ENCODE data around the gene ADAM12. TPM values are rescaled to one million over a fixed set of nuclear protein-coding genes. Genes with fewer than 3 reads are reported as not detected.

ADAM12 gene
- total and polyA plus RNA-seq, 2 experiments from 2014 or later, result 0.13 to 0.87 TPM

- TF ChIP-seq POLR2AphosphoS5 (IDR thresholded peaks at IDR 0.05; ENCODE audit: low read depth) (no peak), ZNF114 (CRISPR knock-in tag; IDR thresholded peaks at IDR 0.05) (no peak), CREB1 (CRISPR knock-in tag; IDR thresholded peaks at IDR 0.05; ENCODE audit: low read depth) (no peak), REST (IDR thresholded peaks at IDR 0.05; ENCODE audit: unreplicated experiment) (no peak), CTCF (conservative IDR thresholded peaks at IDR 0.05; ENCODE audit: low read depth in 2 of 2) (no peak), EZH2 (IDR thresholded peaks at IDR 0.05; ENCODE audit: low read depth, unreplicated experiment) (no peak), EZH2phosphoT487 (IDR thresholded peaks at IDR 0.05; ENCODE audit: unreplicated experiment) (no peak)
- Mint-ChIP-seq H3K9me3 (peaks cover 7% of the 10 kb centered on the region), H3K36me3 (ENCODE audit: low read depth) (no peaks in the 10 kb centered on the region; the same call in 2 of the 3 replicates), H3K27me3 (ENCODE audit: insufficient read depth, low read depth, poor library complexity) (peaks cover 2% of the 10 kb centered on the region), H3K27ac (no peak overlapping the region), H3K4me1 (no peaks in the 10 kb centered on the region; the same call in 2 of the 3 replicates), H3K4me3 (no peak overlapping the region)
- no peak for DNase-seq (ENCODE audit: low spot score)
- no peaks in the 10 kb centered on the region for H4K20me1 ChIP-seq (replicated peaks; ENCODE audit: insufficient read depth)
- no peaks in the 10 kb centered on the region for H3K27me3 ChIP-seq (ENCODE audit: insufficient read depth)
- H3K4me2 ChIP-seq, result no peak overlapping the region
- peaks cover 13% of the 10 kb centered on the region for H3K9me2 ChIP-seq (ENCODE audit: insufficient read depth)
- no peak overlapping the region for H3K27ac ChIP-seq (ENCODE audit: low read depth)
- no peaks in the 10 kb centered on the region for H3F3A ChIP-seq (replicated peaks; ENCODE audit: low read depth)
- ATAC-seq, result no peak
- no peaks in the 10 kb centered on the region for H3K4me1 ChIP-seq (ENCODE audit: insufficient read depth)
- no peak overlapping the region for H2AFZ ChIP-seq
- no peaks in the 10 kb centered on the region for H3K79me2 ChIP-seq (replicated peaks; ENCODE audit: insufficient read depth)
- no peaks in the 10 kb centered on the region for H3K36me3 ChIP-seq (ENCODE audit: insufficient read depth)
- no peak overlapping the region for H3K4me3 ChIP-seq
Measured at GRCh38 chr10:126253611-126253998, 134.7 kb downstream of the ADAM12 start.

- Histone ChIP-seq H2AFZ (no peak overlapping the region), H3K9me2 (ENCODE audit: insufficient read depth) (peaks cover 13% of the 10 kb centered on the region), H3K4me3 (no peak overlapping the region), H3K4me1 (ENCODE audit: insufficient read depth) (no peaks in the 10 kb centered on the region), H4K20me1 (replicated peaks; ENCODE audit: insufficient read depth) (no peaks in the 10 kb centered on the region), H3K36me3 (ENCODE audit: insufficient read depth) (no peaks in the 10 kb centered on the region), H3K27me3 (ENCODE audit: insufficient read depth) (no peaks in the 10 kb centered on the region), H3F3A (replicated peaks; ENCODE audit: low read depth) (no peaks in the 10 kb centered on the region), H3K4me2 (no peak overlapping the region), H3K27ac (ENCODE audit: low read depth) (no peak overlapping the region), H3K79me2 (replicated peaks; ENCODE audit: insufficient read depth) (no peaks in the 10 kb centered on the region)
- no peaks in the 10 kb centered on the region; the same call in 2 of the 3 replicates for H3K36me3 Mint-ChIP-seq (ENCODE audit: low read depth)
- peaks cover 7% of the 10 kb centered on the region for H3K9me3 Mint-ChIP-seq
- DNase-seq (ENCODE audit: low spot score), result no peak
- no peak overlapping the region for H3K4me3 Mint-ChIP-seq
- no peaks in the 10 kb centered on the region; the same call in 2 of the 3 replicates for H3K4me1 Mint-ChIP-seq
- peaks cover 2% of the 10 kb centered on the region for H3K27me3 Mint-ChIP-seq (ENCODE audit: insufficient read depth, low read depth, poor library complexity)
- H3K27ac Mint-ChIP-seq, result no peak overlapping the region
- ATAC-seq, result no peak
- TF ChIP-seq POLR2AphosphoS5 (IDR thresholded peaks at IDR 0.05; ENCODE audit: low read depth) (no peak), ETS1 (IDR thresholded peaks at IDR 0.05) (no peak)
Measured at GRCh38 chr10:126252884-126253610, 135.2 kb downstream of the ADAM12 start.
